HL-60 (cell line): ENCODE measurements around the gene RAI1.

ENCODE experiments used
- GABPA ChIP-seq: IDR thresholded peaks from 2 replicates; pipeline ENCODE4 v1.6.1; 2012; ENCODE audit warnings: low read depth
- POLR2AphosphoS5 ChIP-seq: IDR thresholded peaks from 2 replicates; pipeline ENCODE4 v1.6.1; 2012; ENCODE audit warnings: low read depth
- REST ChIP-seq: IDR thresholded peaks from 2 replicates; pipeline ENCODE4 v1.6.1; 2012; ENCODE audit warnings: low read depth; ENCODE audit not compliant: insufficient replicate concordance
- SPI1 ChIP-seq: IDR thresholded peaks from 2 replicates; pipeline ENCODE4 v1.6.1; 2012; ENCODE audit warnings: low read depth, mild to moderate bottlenecking, borderline replicate concordance
- TF ChIP-seq, protein P1 (sequence below): IDR thresholded peaks from one replicate; pipeline ENCODE4 v1.5.1; 2011; ENCODE audit warnings: low read length, control low read depth, inconsistent platforms; ENCODE audit not compliant: insufficient read depth

DNA sequence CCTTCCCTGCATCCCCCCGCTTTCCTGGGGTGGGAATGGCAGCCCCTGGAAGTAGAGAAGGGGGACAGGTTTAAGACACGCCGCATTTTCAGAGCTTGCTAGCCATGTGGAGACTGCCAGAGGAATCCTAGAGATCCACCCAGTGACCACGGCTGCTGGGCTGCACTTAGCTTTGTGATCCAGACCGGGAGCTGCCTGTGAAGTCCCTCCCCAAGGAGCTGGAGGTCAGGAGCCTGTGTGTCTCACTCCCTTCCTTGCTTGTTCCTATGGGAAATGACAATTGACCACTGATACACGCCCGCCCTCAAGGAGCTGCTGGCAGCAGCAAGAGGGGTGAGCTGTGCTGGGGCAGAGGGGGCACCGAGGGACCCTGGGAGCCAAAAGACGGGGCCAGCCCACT, 81.9 kb downstream of the RAI1 start:
- TF ChIP-seq, protein P1, sequence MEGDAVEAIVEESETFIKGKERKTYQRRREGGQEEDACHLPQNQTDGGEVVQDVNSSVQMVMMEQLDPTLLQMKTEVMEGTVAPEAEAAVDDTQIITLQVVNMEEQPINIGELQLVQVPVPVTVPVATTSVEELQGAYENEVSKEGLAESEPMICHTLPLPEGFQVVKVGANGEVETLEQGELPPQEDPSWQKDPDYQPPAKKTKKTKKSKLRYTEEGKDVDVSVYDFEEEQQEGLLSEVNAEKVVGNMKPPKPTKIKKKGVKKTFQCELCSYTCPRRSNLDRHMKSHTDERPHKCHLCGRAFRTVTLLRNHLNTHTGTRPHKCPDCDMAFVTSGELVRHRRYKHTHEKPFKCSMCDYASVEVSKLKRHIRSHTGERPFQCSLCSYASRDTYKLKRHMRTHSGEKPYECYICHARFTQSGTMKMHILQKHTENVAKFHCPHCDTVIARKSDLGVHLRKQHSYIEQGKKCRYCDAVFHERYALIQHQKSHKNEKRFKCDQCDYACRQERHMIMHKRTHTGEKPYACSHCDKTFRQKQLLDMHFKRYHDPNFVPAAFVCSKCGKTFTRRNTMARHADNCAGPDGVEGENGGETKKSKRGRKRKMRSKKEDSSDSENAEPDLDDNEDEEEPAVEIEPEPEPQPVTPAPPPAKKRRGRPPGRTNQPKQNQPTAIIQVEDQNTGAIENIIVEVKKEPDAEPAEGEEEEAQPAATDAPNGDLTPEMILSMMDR, result no peak
- TF ChIP-seq REST (no peak), GABPA (no peak), POLR2AphosphoS5 (no peak), SPI1 (no peak)
